Lower leg skin (tissue), 4 donors: ENCODE data around the gene ZFYVE28. TPM values are rescaled to one million over a fixed set of nuclear protein-coding genes. Genes with fewer than 3 reads are reported as not detected.
"Not testable (repeated sequence)": the region's sequence is repeated elsewhere in the genome, so short reads cannot be mapped to it uniquely, and the experiment has no call there.

Experiments
- DNase-seq, 2 donors: peaks; one replicate each; pipeline ENCODE4 v3.0.0-alpha.2; 2019; ENCODE audit warnings: low spot score in 2 of 2
- H3K4me3 ChIP-seq: fragments of 200-600 bp; sonication (generic); 2 replicates; pipeline ENCODE4 v1.5.1; 2017; ENCODE audit warnings: mild to moderate bottlenecking, low read depth; ENCODE audit not compliant: poor library complexity, severe bottlenecking
- CTCF ChIP-seq, 3 donors: fragments of 450-650 bp; IDR thresholded peaks; one replicate each; pipeline ENCODE4 v1.5.1; 2016; ENCODE audit warnings: antibody characterized with exemption in 3 of 3, mild to moderate bottlenecking in 3 of 3, moderate library complexity in 2 of 3
- POLR2A ChIP-seq, 2 donors: fragments of 450-650 bp; IDR thresholded peaks; one replicate each; pipeline ENCODE4 v1.6.1; 2016 to 2017; ENCODE audit warnings: antibody characterized with exemption in 2 of 2, mild to moderate bottlenecking in 1 of 2, moderate library complexity in 1 of 2
- WGBS, 2 donors: methylation state at CpG; one replicate each; pipeline ENCODE4 v1.1.5; 2018; 5-methylcytosine and 5-hydroxymethylcytosine counted together
- intact Hi-C: fragments of 100-400 bp; cut with DNase I; formaldehyde crosslinking; loops from one replicate; pipeline ENCODE4 v1.15.0; 2023; ENCODE audit warnings: low total_unique reads
- total RNA-seq, 4 donors: library from RNA; depleted of rRNA; stranded (reverse); fragments of >200 nt; gene quantifications; one replicate each; pipeline ENCODE4 v1.1.0, GENCODE V29; 2016

ZFYVE28 gene
- total RNA-seq, 4 donors from 2014 or later: 5.0 to 12.8 (median 9.9) TPM

- no peak for TF ChIP-seq POLR2A (IDR thresholded peaks at IDR 0.05)
- no peak for TF ChIP-seq CTCF (IDR thresholded peaks at IDR 0.05)
- H3K4me3 ChIP-seq: no peak overlapping the region
- WGBS, 2 donors: 88 to 95% methylated on average over 5 of the region's 5 CpGs
- no peak for DNase-seq
- intact Hi-C loops: no loop called here
Measured at GRCh38 chr4:2383760-2384159, 34.7 kb downstream of the ZFYVE28 start.

- H3K4me3 ChIP-seq, intact Hi-C loops, DNase-seq: not testable (repeated sequence)
- 85 to 90% methylated on average over 8 of the region's 8 CpGs for whole genome bisulfite sequencing, 2 donors
Measured at GRCh38 chr4:2383220-2383631, 35.2 kb downstream of the ZFYVE28 start.

GRCh38 chr4:2382769-2383202, 35.7 kb downstream of the ZFYVE28 start:
- DNase-seq, H3K4me3 ChIP-seq, intact Hi-C loops: not testable (repeated sequence)
- 82% methylated on average over 7 of the region's 7 CpGs for WGBS, 2 donors

GRCh38 chr4:2380589-2380988, 37.9 kb downstream of the ZFYVE28 start:
- DNase-seq, H3K4me3 ChIP-seq, intact Hi-C loops: not testable (repeated sequence)
- WGBS, 2 donors: 82 to 90% methylated on average over 6 of the region's 6 CpGs

GRCh38 chr4:2378898-2379297, 39.5 kb downstream of the ZFYVE28 start:
- no peak overlapping the region for H3K4me3 ChIP-seq
- TF ChIP-seq CTCF (IDR thresholded peaks at IDR 0.05) (no peak), POLR2A (IDR thresholded peaks at IDR 0.05) (no peak)
- intact Hi-C loops: no loop called here
- no peak for DNase-seq
- 60 to 64% methylated on average over 3 of the region's 3 CpGs for WGBS, 2 donors

- intact Hi-C loops: no loop called here
Measured at GRCh38 chr4:2378401-2378800, 40.0 kb downstream of the ZFYVE28 start.

GRCh38 chr4:2377241-2377640, 41.2 kb downstream of the ZFYVE28 start:
- H3K4me3 ChIP-seq: no peak overlapping the region
- intact Hi-C loops: no loop called here
- no peak for DNase-seq
- WGBS, 2 donors: 75 to 80% methylated on average over 14 of the region's 14 CpGs
- no peak for TF ChIP-seq POLR2A (IDR thresholded peaks at IDR 0.05)
- no peak for TF ChIP-seq CTCF (IDR thresholded peaks at IDR 0.05)

More at GRCh38 chr4:2378401-2378800, 40.0 kb downstream of the ZFYVE28 start:
- 78 to 80% methylated on average over 5 of the region's 5 CpGs for WGBS, 2 donors
- TF ChIP-seq CTCF (IDR thresholded peaks at IDR 0.05): no peak
- TF ChIP-seq POLR2A (IDR thresholded peaks at IDR 0.05): no peak
- H3K4me3 ChIP-seq: no peak overlapping the region
- DNase-seq: no peak
